HG03097 (cell line): Measurements from ENCODE around the gene SPSB4.

Experiments used
- ATAC-seq: cut with Tn5 transposase; IDR thresholded peaks from one replicate; pipeline ENCODE4 v1.9.1; 2021; ENCODE audit not compliant: unreplicated experiment, low FRiP score

SPSB4 gene

GRCh38 chr3:141072950-141073349, 21.8 kb downstream of the SPSB4 start:
- ATAC-seq: no peak

- no peak for ATAC-seq
Observed at GRCh38 chr3:141073580-141073979, 22.4 kb downstream of the SPSB4 start.

- no peak for ATAC-seq
Observed at GRCh38 chr3:141074529-141074928, 23.4 kb downstream of the SPSB4 start.

- ATAC-seq: no peak
Observed at GRCh38 chr3:141076036-141076773, 25.1 kb downstream of the SPSB4 start.

- ATAC-seq: no peak
Observed at GRCh38 chr3:141076797-141077571, 25.8 kb downstream of the SPSB4 start.

- ATAC-seq: no peak
Observed at GRCh38 chr3:141077631-141078030, 26.5 kb downstream of the SPSB4 start.

- ATAC-seq: no peak
Observed at GRCh38 chr3:141078200-141078599, 27.1 kb downstream of the SPSB4 start.

- no peak for ATAC-seq
Observed at GRCh38 chr3:141080431-141080830, 29.3 kb downstream of the SPSB4 start.

GRCh38 chr3:141081141-141081795, 30.1 kb downstream of the SPSB4 start:
- no peak for ATAC-seq

- no peak for ATAC-seq
Observed at GRCh38 chr3:141082064-141082463, 30.9 kb downstream of the SPSB4 start.

GRCh38 chr3:141083226-141083625, 32.1 kb downstream of the SPSB4 start:
- no peak for ATAC-seq

- no peak for ATAC-seq
Observed at GRCh38 chr3:141083836-141084649, 32.9 kb downstream of the SPSB4 start.

GRCh38 chr3:141085343-141086070, 34.4 kb downstream of the SPSB4 start:
- no peak for ATAC-seq

GRCh38 chr3:141086188-141086587, 35.0 kb downstream of the SPSB4 start:
- ATAC-seq: no peak

GRCh38 chr3:141087076-141087777, 36.1 kb downstream of the SPSB4 start:
- no peak for ATAC-seq

- no peak for ATAC-seq
Observed at GRCh38 chr3:141087778-141088130, 36.6 kb downstream of the SPSB4 start.

- ATAC-seq: no peak
Observed at GRCh38 chr3:141089339-141090152, 38.4 kb downstream of the SPSB4 start.

GRCh38 chr3:141091426-141091825, 40.3 kb downstream of the SPSB4 start:
- no peak for ATAC-seq

GRCh38 chr3:141092663-141093062, 41.5 kb downstream of the SPSB4 start:
- no peak for ATAC-seq
